Activated CD4-positive, alpha-beta T cell treated with anti-CD3 and anti-CD28 coated beads, Interleukin-2, Interleukin-6, amounts not matched to agents 100 ng/mL and 50 ng/mL, durations not matched to agents 16 hours and 8 hours (primary cell): ENCODE results near the gene TRIM46.

Source experiments
- DNase-seq: peaks from one replicate; pipeline ENCODE4 v3.0.0-alpha.2; 2020

The TRIM46 gene

GRCh38 chr1:155174324-155175280, 953 bp downstream of the TRIM46 start:
- peak; percentile 68 for DNase-seq

DNA sequence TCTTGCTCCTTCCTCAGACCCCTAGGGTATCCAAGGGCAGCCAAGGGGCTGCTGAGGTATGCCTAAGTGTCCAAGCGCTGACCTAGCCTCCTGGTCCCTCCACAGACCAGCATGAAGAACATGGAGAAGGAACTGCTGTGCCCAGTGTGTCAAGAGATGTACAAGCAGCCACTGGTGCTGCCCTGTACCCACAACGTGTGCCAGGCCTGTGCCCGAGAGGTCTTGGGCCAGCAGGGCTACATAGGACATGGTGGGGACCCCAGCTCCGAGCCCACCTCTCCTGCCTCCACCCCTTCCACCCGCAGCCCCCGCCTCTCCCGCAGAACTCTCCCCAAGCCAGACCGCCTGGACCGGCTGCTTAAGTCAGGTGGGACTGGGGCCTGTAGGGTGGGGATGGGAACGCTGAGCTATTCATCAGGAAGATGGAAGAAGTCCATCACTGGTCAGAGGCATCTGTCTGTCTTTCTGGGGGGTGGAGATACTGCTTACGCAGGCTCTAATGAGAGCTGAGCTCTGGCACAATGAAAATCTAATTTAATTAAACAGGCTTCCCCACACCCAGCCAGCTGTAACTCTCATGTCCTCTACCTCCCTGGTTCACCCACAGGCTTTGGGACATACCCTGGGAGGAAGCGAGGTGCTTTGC, 1.8 kb downstream of the TRIM46 start:
- DNase-seq, result no peak

- DNase-seq, result peak; percentile 49
Observed at GRCh38 chr1:155175927-155176371, 2.3 kb downstream of the TRIM46 start.

DNA sequence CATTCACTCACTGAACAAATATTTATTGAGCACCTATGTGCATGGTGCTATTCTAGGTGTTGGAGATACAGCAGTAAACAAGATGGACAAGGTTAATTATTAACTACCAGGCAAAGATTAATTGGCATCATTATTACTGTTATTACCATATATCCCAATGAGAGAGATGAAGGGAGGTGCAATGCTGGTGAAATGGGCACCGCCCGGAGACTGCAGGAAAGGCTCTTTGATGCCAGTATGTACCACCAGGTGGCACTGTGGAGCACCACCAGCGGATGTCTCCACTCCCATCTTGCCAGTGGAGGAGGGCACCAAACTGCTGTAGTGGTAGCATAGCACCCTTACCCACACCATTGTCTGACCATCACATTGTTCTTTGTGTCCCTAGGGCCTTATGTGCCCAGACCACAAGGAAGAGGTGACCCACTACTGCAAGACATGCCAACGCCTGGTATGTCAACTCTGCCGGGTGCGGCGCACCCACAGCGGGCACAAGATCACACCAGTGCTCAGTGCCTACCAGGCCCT, 3.0 kb downstream of the TRIM46 start:
- DNase-seq, result peak; percentile 92

- DNase-seq, result no peak
Observed at GRCh38 chr1:155177192-155177917, 3.7 kb downstream of the TRIM46 start.

- no peak for DNase-seq
Observed at GRCh38 chr1:155177918-155178281, 4.3 kb downstream of the TRIM46 start.

GRCh38 chr1:155178441-155179111, 4.9 kb downstream of the TRIM46 start:
- no peak for DNase-seq

DNA sequence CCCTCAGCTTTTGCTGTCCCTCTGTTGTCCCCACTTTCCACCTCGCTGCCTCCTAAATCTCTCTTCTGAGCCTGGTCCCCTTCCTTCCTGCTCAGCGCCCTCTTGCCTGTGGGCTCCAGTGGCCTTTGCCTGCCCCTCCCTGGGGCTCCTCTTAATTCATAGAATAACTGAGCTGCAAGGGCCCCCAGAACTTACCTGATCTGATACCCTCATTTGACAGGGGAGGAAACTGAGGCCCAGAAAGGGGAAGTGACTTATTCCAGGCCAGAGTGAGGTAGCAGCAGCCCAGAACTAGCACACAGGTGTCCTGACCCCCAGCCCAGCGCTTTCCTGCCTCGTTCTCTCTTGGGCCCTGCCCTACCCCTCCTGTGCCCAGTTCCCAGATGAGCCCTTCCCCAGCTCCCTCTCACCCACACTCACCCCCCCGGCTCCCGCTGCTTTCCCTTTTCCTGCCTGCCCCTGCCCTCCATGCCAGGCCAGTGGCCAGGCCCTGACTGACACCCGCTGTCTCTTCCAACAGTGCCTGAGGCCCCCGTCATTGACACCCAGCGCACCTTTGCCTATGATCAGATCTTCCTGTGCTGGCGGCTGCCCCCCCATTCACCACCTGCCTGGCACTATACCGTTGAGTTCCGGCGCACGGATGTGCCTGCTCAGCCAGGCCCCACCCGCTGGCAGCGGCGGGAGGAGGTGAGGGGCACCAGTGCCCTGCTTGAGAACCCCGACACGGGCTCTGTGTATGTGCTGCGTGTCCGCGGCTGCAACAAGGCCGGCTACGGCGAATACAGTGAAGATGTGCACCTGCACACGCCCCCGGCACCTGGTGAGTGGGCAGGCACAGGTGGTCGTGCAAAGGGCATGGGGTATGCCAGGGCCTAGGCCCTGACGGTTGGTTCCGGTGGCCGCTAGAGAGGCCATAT, 5.7 kb downstream of the TRIM46 start:
- DNase-seq, result no peak

DNA sequence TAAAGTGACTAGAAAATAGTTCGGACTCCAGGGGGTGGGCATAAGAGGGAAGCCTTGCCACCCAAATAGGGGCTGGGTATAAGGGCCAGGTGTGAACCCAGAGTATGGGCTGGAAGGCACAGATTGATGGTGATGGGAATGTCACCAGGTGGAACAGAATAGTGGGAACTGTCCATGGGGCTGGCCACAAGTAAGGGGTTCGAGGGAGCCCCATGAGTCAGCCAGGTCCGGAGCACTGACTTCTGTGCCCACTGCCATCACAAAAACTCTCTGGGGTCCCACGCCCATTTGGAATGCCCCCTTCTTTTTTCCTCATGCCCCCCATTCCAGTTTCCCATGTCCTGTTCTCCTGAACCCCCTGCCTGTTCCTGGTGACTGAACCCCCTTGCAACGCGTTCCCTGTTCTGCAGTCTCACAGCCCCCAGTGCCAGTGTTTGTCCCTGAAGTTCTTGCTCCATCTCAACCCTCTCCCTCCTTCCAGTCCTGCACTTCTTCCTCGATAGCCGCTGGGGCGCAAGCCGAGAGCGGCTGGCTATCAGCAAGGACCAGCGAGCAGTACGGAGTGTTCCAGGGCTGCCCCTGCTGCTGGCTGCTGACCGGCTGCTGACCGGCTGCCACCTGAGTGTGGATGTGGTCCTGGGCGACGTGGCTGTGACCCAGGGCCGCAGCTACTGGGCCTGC, 7.9 kb downstream of the TRIM46 start:
- DNase-seq, result no peak

- no peak for DNase-seq
Observed at GRCh38 chr1:155182052-155182550, 8.5 kb downstream of the TRIM46 start.

GRCh38 chr1:155183775-155184221, 10.1 kb downstream of the TRIM46 start:
- no peak for DNase-seq

GRCh38 chr1:155184351-155184811, 10.7 kb downstream of the TRIM46 start:
- DNase-seq, result no peak

- DNase-seq, result no peak
Observed at GRCh38 chr1:155184835-155185782, 11.5 kb downstream of the TRIM46 start.

DNA sequence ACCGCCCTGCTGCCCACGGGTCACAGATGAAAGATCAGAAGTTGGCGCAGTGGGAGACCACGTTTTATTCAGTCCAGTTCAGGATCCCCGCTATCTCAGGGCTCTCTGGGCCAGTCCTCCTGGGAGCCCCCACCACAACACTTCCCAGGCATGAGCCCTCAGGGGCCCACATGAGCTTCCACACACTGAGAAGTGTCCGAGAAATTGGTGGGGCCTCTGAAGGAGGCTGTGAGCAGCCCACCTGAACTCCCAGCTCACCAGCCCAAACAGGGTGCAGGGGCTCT, 12.1 kb downstream of the TRIM46 start:
- no peak for DNase-seq

DNA sequence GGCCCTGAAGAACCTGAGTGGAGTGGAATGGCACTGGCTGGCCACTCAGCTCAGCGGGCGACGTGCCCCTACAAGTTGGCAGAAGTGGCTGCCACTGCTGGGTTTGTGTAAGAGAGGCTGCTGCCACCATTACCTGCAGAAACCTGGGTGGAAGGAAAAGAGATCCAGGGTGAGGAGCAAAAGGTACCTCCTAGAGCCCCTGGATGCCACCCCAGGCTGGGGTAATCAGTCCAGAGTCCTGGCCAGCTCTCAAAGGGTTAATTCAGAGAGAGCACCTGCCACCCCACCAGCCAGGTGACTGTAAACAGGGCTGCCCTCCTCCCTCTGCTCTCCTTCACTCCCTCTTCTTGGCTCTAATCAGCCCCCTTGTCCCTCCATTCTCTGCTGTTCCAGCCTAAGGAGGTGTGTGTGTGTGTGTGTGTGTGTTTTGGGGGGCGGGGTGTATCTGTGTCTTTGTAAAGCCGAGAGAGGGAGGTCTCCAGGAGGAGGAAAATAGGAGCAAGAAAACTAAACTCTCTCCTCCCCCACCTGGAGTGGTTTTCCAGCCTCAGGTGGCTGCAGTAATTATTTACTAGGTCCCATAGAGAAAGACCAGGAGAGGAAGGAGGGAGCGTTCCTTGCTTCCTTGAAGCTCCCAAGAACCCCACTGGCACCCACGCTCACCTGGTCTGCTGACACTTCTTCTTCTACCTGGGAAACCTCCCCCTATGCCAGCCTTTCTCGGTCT, 12.6 kb downstream of the TRIM46 start:
- no peak for DNase-seq

DNA sequence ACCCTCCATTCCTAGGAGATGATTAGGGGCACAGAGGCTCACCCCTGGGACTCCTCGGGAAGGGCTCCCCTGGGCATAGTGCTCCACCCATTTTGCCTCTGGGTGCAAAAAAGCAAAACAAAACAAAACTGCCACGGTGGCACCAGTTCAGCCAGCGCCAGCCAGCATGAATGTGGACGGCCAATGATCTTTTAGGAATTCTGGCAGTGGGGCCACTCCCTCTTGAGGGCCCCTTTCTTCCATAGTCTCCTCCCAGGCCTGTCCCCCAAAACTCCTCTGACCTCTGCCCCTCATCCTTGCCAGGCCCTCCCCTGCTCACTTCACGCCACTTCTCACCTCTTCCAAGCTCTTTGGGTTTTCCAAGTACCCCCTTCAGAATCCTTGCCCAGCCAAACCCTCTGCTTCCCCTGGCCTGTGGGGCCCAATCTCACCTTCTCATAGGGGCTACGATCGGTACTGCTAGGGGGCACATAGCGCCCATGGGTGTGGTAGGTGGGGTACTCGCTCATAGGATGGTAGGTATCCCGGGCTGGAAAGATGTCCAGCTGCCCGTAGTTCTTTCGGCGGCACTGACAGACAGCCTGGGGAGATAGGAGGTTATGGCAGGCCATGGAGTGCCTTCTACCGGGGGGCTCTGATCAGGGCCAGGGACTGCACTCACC, 13.3 kb downstream of the TRIM46 start:
- no peak for DNase-seq

GRCh38 chr1:155187456-155187891, 13.8 kb downstream of the TRIM46 start:
- DNase-seq, result no peak

GRCh38 chr1:155188268-155188667, 14.6 kb downstream of the TRIM46 start:
- no peak for DNase-seq
